Brain microvascular endothelial cell (primary cell): ENCODE data around the gene VIPR2.

Experiments
- DNase-seq: peaks from one replicate; pipeline ENCODE4 v3.0.0-alpha.2; 2020
- H3K27ac ChIP-seq: fragments of 250-450 bp; sonication (Bioruptor Pico); 2 replicates; pipeline ENCODE4 v1.5.1; 2020; ENCODE audit warnings: mild to moderate bottlenecking, moderate library complexity
- H3K27me3 ChIP-seq: fragments of 250-450 bp; sonication (Bioruptor Pico); replicated peaks from 2 replicates; pipeline ENCODE4 v1.5.1; 2020; ENCODE audit warnings: mild to moderate bottlenecking
- H3K36me3 ChIP-seq: fragments of 250-450 bp; sonication (Bioruptor Pico); replicated peaks from 2 replicates; pipeline ENCODE4 v1.5.1; 2020; ENCODE audit warnings: mild to moderate bottlenecking
- H3K4me3 ChIP-seq: 2 replicates; pipeline ENCODE4 v1.5.1; 2011; ENCODE audit warnings: low read depth, mild to moderate bottlenecking, control low read depth, low read length, moderate library complexity
- in situ Hi-C: cut with HindIII; loops from 2 replicates; pipeline ENCODE4 v1.10.0; 2017; ENCODE audit warnings: low sequenced_read_pairs, low pct_ligation_motif_present
- TF ChIP-seq, protein P1 (sequence below): IDR thresholded peaks from 2 replicates; pipeline ENCODE4 v1.5.1; 2011; ENCODE audit warnings: low read depth, mild to moderate bottlenecking, moderate library complexity, low read length, control low read depth, inconsistent platforms; ENCODE audit errors: missing control alignments

VIPR2 gene

DNA sequence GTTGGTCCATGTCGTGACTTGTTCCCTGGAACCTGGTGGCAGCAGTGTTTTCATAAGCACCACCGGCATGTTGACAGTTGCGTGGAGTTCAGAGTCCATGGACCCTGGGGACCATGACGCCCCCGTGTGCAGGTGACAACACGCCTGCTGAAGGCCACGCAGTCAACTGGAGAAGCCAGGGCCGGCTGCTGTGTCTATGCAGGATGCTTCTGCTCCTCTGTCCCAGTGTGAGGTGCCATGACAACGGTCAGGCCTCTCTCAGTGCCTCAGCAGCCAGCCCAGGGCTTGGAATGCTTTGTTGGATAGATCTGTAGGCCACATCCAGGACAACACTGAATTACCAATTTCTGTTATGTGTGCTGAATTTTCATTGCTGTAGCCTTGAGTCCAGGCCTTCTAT, 10.7 kb upstream of the VIPR2 start:
- no peak for DNase-seq
- Histone ChIP-seq H3K36me3 (no peaks in the 10 kb centered on the region), H3K4me3 (no peak overlapping the region), H3K27ac (no peak overlapping the region), H3K27me3 (no peaks in the 10 kb centered on the region)
- in situ Hi-C loops = no loop called here
- TF ChIP-seq, protein P1, sequence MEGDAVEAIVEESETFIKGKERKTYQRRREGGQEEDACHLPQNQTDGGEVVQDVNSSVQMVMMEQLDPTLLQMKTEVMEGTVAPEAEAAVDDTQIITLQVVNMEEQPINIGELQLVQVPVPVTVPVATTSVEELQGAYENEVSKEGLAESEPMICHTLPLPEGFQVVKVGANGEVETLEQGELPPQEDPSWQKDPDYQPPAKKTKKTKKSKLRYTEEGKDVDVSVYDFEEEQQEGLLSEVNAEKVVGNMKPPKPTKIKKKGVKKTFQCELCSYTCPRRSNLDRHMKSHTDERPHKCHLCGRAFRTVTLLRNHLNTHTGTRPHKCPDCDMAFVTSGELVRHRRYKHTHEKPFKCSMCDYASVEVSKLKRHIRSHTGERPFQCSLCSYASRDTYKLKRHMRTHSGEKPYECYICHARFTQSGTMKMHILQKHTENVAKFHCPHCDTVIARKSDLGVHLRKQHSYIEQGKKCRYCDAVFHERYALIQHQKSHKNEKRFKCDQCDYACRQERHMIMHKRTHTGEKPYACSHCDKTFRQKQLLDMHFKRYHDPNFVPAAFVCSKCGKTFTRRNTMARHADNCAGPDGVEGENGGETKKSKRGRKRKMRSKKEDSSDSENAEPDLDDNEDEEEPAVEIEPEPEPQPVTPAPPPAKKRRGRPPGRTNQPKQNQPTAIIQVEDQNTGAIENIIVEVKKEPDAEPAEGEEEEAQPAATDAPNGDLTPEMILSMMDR = no peak

DNA sequence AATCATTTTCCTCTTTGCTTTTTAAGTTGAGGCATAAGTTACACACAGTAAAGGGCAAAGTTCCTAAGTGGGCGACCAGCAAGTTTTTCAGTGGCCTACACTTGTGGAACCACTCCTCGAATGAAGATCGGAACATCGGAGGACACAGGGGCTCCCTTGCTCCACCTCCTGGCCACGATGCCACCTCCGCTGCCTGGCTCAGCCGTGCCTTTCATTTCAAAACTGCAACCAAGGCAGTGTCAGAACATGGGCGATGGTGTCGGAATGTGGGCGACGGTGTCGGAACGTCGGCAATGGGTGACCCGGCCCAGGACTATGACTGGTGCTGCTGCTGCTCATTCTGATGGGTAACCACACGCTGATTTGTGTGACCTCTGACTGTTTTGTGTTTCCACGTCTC, 9.6 kb upstream of the VIPR2 start:
- no peak overlapping the region for H3K27ac ChIP-seq
- no peaks in the 10 kb centered on the region for H3K27me3 ChIP-seq
- TF ChIP-seq, protein P1 = no peak
- in situ Hi-C loops = no loop called here
- no peak overlapping the region for H3K4me3 ChIP-seq
- DNase-seq = no peak
- no peaks in the 10 kb centered on the region for H3K36me3 ChIP-seq

GRCh38 chr7:159153511-159153910, 8.8 kb upstream of the VIPR2 start:
- TF ChIP-seq, protein P1 = no peak
- no peak overlapping the region for H3K27ac ChIP-seq

DNA sequence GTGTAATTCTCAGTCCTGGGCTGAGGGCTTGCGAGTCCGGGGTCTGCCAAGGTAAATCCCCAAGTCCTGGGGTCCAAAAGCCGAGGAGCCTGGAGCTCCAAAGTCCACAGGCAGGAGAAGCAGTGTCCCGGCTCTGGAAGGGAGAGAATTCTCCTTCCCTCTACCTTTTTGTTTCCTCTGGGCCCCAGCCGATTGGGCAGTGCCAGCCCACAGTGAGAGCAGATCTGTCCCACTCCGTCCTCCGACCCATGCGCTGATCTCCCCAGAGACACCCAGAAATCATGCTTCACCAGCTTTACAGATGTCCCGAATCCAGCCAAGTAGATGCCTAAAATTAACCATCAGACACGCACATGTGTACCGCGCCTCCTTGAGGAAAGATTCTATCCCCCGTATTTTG, 8.1 kb upstream of the VIPR2 start:
- Histone ChIP-seq H3K36me3 (no peaks in the 10 kb centered on the region), H3K4me3 (no peak overlapping the region), H3K27ac (no peak overlapping the region), H3K27me3 (no peaks in the 10 kb centered on the region)
- TF ChIP-seq, protein P1 = no peak
- in situ Hi-C loops = no loop called here
- DNase-seq = no peak

More at GRCh38 chr7:159153511-159153910, 8.8 kb upstream of the VIPR2 start:
- Histone ChIP-seq H3K36me3 (no peaks in the 10 kb centered on the region), H3K4me3 (no peak overlapping the region), H3K27me3 (no peaks in the 10 kb centered on the region)
- in situ Hi-C loops = no loop called here
- no peak for DNase-seq

GRCh38 chr7:159151231-159151630, 6.6 kb upstream of the VIPR2 start:
- no peak for DNase-seq
- Histone ChIP-seq H3K27me3 (peaks cover 1% of the 10 kb centered on the region), H3K36me3 (no peaks in the 10 kb centered on the region), H3K4me3 (no peak overlapping the region), H3K27ac (no peak overlapping the region)
- TF ChIP-seq, protein P1 = no peak
- in situ Hi-C loops = no loop called here

DNA sequence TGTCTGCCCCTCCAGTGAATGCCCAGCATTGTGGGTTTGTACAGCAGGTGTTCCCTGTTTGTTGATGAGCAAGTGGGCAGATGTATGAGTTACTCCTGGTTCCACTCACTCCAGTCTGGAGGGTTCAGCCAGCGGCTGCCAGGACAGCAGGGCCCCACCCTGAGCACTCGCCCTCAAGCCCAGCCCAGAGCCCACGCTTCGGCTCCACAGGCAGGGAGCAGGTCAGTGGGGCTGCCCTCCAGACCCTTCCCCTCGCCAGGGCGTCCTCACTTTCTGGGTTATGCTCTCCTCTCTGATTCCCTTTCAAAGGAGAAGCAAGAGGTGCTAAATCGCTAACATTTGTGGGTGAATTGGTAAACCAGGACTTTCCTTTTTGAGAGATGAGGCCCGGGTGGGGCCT, 4.8 kb upstream of the VIPR2 start:
- H3K27me3 ChIP-seq = peaks cover 16% of the 10 kb centered on the region
- H3K4me3 ChIP-seq = no peak overlapping the region
- H3K36me3 ChIP-seq = no peaks in the 10 kb centered on the region
- no peak overlapping the region for H3K27ac ChIP-seq
- in situ Hi-C loops = no loop called here
- DNase-seq = no peak
- TF ChIP-seq, protein P1 = no peak
